ENCODE results near the gene CAMTA2.

GRCh38 chr17:5024604-5025003 lies 37.1 kb upstream of the CAMTA2 start:
- no peak for TF ChIP-seq POLR2AphosphoS5 (IDR thresholded peaks at IDR 0.05; ENCODE audit: low read depth)
- TF ChIP-seq, protein P1, sequence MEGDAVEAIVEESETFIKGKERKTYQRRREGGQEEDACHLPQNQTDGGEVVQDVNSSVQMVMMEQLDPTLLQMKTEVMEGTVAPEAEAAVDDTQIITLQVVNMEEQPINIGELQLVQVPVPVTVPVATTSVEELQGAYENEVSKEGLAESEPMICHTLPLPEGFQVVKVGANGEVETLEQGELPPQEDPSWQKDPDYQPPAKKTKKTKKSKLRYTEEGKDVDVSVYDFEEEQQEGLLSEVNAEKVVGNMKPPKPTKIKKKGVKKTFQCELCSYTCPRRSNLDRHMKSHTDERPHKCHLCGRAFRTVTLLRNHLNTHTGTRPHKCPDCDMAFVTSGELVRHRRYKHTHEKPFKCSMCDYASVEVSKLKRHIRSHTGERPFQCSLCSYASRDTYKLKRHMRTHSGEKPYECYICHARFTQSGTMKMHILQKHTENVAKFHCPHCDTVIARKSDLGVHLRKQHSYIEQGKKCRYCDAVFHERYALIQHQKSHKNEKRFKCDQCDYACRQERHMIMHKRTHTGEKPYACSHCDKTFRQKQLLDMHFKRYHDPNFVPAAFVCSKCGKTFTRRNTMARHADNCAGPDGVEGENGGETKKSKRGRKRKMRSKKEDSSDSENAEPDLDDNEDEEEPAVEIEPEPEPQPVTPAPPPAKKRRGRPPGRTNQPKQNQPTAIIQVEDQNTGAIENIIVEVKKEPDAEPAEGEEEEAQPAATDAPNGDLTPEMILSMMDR (IDR thresholded peaks at IDR 0.05; ENCODE audit: insufficient read depth, low read length): no peak
- TF ChIP-seq, protein P2, sequence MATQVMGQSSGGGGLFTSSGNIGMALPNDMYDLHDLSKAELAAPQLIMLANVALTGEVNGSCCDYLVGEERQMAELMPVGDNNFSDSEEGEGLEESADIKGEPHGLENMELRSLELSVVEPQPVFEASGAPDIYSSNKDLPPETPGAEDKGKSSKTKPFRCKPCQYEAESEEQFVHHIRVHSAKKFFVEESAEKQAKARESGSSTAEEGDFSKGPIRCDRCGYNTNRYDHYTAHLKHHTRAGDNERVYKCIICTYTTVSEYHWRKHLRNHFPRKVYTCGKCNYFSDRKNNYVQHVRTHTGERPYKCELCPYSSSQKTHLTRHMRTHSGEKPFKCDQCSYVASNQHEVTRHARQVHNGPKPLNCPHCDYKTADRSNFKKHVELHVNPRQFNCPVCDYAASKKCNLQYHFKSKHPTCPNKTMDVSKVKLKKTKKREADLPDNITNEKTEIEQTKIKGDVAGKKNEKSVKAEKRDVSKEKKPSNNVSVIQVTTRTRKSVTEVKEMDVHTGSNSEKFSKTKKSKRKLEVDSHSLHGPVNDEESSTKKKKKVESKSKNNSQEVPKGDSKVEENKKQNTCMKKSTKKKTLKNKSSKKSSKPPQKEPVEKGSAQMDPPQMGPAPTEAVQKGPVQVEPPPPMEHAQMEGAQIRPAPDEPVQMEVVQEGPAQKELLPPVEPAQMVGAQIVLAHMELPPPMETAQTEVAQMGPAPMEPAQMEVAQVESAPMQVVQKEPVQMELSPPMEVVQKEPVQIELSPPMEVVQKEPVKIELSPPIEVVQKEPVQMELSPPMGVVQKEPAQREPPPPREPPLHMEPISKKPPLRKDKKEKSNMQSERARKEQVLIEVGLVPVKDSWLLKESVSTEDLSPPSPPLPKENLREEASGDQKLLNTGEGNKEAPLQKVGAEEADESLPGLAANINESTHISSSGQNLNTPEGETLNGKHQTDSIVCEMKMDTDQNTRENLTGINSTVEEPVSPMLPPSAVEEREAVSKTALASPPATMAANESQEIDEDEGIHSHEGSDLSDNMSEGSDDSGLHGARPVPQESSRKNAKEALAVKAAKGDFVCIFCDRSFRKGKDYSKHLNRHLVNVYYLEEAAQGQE (IDR thresholded peaks at IDR 0.05; ENCODE audit: insufficient replicate concordance, low read depth): no peak
- TF ChIP-seq GABPA (IDR thresholded peaks at IDR 0.05; ENCODE audit: low read depth): no peak

Measured in HL-60 (cell line).